ENCODE results near the gene KCNQ2.

- TF ChIP-seq, protein P1, sequence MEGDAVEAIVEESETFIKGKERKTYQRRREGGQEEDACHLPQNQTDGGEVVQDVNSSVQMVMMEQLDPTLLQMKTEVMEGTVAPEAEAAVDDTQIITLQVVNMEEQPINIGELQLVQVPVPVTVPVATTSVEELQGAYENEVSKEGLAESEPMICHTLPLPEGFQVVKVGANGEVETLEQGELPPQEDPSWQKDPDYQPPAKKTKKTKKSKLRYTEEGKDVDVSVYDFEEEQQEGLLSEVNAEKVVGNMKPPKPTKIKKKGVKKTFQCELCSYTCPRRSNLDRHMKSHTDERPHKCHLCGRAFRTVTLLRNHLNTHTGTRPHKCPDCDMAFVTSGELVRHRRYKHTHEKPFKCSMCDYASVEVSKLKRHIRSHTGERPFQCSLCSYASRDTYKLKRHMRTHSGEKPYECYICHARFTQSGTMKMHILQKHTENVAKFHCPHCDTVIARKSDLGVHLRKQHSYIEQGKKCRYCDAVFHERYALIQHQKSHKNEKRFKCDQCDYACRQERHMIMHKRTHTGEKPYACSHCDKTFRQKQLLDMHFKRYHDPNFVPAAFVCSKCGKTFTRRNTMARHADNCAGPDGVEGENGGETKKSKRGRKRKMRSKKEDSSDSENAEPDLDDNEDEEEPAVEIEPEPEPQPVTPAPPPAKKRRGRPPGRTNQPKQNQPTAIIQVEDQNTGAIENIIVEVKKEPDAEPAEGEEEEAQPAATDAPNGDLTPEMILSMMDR (IDR thresholded peaks at IDR 0.05) = no peak
- TF ChIP-seq POLR2A (IDR thresholded peaks at IDR 0.05) = no peak
Observed at GRCh38 chr20:63352811-63353221, 119.6 kb downstream of the KCNQ2 start.

All from adrenal gland (tissue), 5 donors.